ENCODE measurements around the gene EVX2. TPM values are rescaled to one million over a fixed set of nuclear protein-coding genes. Genes with fewer than 3 reads are reported as not detected.
A peak's percentile ranks its signal among the peaks of the same experiment; 100 is the strongest.

The EVX2 gene
- total RNA-seq, 3 donors from 2014 or later, result 0.12 TPM; not detected in 2

GRCh38 chr2:176111846-176112374 lies 28.1 kb upstream of the EVX2 start:
- intact Hi-C loops (cut with DNase I, micrococcal nuclease), result no loop called here
- Histone ChIP-seq H3K4me3 (no peak overlapping the region), H3K9me3 (no peaks in the 10 kb centered on the region), H3K4me1 (ENCODE audit: low read depth) (peaks cover 15% of the 10 kb centered on the region), H3K36me3 (ENCODE audit: low read depth) (no peaks in the 10 kb centered on the region)
- DNase-seq (no peak), ATAC-seq (no peak)
- TF ChIP-seq, protein P1, sequence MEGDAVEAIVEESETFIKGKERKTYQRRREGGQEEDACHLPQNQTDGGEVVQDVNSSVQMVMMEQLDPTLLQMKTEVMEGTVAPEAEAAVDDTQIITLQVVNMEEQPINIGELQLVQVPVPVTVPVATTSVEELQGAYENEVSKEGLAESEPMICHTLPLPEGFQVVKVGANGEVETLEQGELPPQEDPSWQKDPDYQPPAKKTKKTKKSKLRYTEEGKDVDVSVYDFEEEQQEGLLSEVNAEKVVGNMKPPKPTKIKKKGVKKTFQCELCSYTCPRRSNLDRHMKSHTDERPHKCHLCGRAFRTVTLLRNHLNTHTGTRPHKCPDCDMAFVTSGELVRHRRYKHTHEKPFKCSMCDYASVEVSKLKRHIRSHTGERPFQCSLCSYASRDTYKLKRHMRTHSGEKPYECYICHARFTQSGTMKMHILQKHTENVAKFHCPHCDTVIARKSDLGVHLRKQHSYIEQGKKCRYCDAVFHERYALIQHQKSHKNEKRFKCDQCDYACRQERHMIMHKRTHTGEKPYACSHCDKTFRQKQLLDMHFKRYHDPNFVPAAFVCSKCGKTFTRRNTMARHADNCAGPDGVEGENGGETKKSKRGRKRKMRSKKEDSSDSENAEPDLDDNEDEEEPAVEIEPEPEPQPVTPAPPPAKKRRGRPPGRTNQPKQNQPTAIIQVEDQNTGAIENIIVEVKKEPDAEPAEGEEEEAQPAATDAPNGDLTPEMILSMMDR (IDR thresholded peaks at IDR 0.05), result no peak

- Histone ChIP-seq H3K36me3 (ENCODE audit: low read depth) (no peaks in the 10 kb centered on the region), H3K9me3 (no peaks in the 10 kb centered on the region), H3K4me1 (ENCODE audit: low read depth) (peaks cover 21% of the 10 kb centered on the region), H3K4me3 (no peak overlapping the region)
- peak in 2 of 3 donors; percentile 71 to 75 for DNase-seq
- ATAC-seq, result peak; percentile 44
- intact Hi-C loops (cut with DNase I, micrococcal nuclease), result no loop called here
- TF ChIP-seq, protein P1 (IDR thresholded peaks at IDR 0.05), result peak; percentile 64
Measured at GRCh38 chr2:176111309-176111663, 27.5 kb upstream of the EVX2 start.

- DNase-seq, result no peak
- no peak overlapping the region for H3K4me3 ChIP-seq
- no peak for ATAC-seq
- intact Hi-C loops (cut with DNase I, micrococcal nuclease), result no loop called here
- peaks cover 19% of the 10 kb centered on the region for H3K4me1 ChIP-seq (ENCODE audit: low read depth)
- no peaks in the 10 kb centered on the region for H3K9me3 ChIP-seq
- no peaks in the 10 kb centered on the region for H3K36me3 ChIP-seq (ENCODE audit: low read depth)
- TF ChIP-seq, protein P1 (IDR thresholded peaks at IDR 0.05), result no peak
Measured at GRCh38 chr2:176110415-176111308, 26.9 kb upstream of the EVX2 start.

GRCh38 chr2:176109946-176110345 lies 26.2 kb upstream of the EVX2 start:
- Histone ChIP-seq H3K36me3 (ENCODE audit: low read depth) (no peaks in the 10 kb centered on the region), H3K4me1 (ENCODE audit: low read depth) (peaks cover 18% of the 10 kb centered on the region), H3K9me3 (no peaks in the 10 kb centered on the region), H3K4me3 (no peak overlapping the region)
- ATAC-seq, result no peak
- no peak for DNase-seq
- TF ChIP-seq, protein P1 (IDR thresholded peaks at IDR 0.05), result no peak
- intact Hi-C loops (cut with DNase I, micrococcal nuclease), result no loop called here

- intact Hi-C loops (cut with DNase I, micrococcal nuclease), result no loop called here
- Histone ChIP-seq H3K4me3 (no peak overlapping the region), H3K4me1 (ENCODE audit: low read depth) (peaks cover 23% of the 10 kb centered on the region), H3K36me3 (ENCODE audit: low read depth) (no peaks in the 10 kb centered on the region), H3K9me3 (no peaks in the 10 kb centered on the region)
- TF ChIP-seq, protein P1 (IDR thresholded peaks at IDR 0.05), result no peak
- ATAC-seq (no peak), DNase-seq (peak in 1 of 3 donors; percentile 18)
Measured at GRCh38 chr2:176109192-176109901, 25.6 kb upstream of the EVX2 start.
